ENCODE data around the gene FFAR1.

FFAR1 gene

DNA sequence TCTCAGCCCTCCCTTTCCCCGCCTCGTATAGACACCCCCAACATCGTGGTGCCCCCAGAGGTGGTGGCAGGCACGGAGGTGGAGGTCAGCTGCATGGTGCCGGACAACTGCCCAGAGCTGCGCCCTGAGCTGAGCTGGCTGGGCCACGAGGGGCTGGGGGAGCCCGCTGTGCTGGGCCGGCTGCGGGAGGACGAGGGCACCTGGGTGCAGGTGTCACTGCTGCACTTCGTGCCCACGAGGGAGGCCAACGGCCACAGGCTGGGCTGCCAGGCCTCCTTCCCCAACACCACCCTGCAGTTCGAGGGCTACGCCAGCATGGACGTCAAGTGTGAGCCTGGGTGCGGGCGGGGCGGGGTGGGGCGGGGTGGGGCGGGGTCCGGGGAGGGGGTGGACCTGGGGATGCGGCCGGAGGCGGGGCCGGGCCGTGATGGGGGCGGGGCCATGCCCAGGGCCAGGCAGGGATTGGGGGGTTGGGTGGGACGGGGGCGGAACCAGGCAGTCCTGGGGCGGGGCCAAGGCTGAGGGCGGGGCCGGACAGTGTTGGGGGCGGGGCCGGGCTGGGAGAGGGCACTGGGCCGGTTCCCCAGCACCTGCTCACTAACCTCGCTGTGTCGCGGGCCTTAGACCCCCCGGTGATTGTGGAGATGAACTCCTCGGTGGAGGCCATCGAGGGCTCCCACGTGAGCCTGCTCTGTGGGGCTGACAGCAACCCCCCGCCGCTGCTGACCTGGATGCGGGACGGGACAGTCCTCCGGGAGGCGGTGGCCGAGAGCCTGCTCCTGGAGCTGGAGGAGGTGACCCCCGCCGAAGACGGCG lies 48.0 kb upstream of the FFAR1 start:
- ATAC-seq (ENCODE audit: insufficient read depth, low read depth) (no peak), DNase-seq (no peak)
- H3K79me2 ChIP-seq (ENCODE audit: insufficient read depth, low read length) = no peaks in the 10 kb centered on the region
- no peak overlapping the region for H2AFZ ChIP-seq (ENCODE audit: low read depth, low read length)
- no peak overlapping the region for H3K9ac ChIP-seq (ENCODE audit: low read depth, low read length)
- peaks cover 17% of the 10 kb centered on the region for H4K20me1 ChIP-seq (ENCODE audit: insufficient read depth, low read length)
- H3K27me3 ChIP-seq (ENCODE audit: insufficient read depth, low read length, poor library complexity) = no peaks in the 10 kb centered on the region
- no peak overlapping the region for H3K4me3 ChIP-seq (ENCODE audit: low read depth in 1 of 2, low read length in 2 of 2)
- H3K9me3 ChIP-seq (ENCODE audit: insufficient read depth, low read length, severe bottlenecking) = no peaks in the 10 kb centered on the region
- H3K27ac ChIP-seq (ENCODE audit: low read length) = no peak overlapping the region
- no peak overlapping the region for H3K4me2 ChIP-seq (ENCODE audit: insufficient read depth, low read length)
- TF ChIP-seq, protein P1, sequence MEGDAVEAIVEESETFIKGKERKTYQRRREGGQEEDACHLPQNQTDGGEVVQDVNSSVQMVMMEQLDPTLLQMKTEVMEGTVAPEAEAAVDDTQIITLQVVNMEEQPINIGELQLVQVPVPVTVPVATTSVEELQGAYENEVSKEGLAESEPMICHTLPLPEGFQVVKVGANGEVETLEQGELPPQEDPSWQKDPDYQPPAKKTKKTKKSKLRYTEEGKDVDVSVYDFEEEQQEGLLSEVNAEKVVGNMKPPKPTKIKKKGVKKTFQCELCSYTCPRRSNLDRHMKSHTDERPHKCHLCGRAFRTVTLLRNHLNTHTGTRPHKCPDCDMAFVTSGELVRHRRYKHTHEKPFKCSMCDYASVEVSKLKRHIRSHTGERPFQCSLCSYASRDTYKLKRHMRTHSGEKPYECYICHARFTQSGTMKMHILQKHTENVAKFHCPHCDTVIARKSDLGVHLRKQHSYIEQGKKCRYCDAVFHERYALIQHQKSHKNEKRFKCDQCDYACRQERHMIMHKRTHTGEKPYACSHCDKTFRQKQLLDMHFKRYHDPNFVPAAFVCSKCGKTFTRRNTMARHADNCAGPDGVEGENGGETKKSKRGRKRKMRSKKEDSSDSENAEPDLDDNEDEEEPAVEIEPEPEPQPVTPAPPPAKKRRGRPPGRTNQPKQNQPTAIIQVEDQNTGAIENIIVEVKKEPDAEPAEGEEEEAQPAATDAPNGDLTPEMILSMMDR (IDR thresholded peaks at IDR 0.05; ENCODE audit: borderline replicate concordance, extremely low read depth, low read length, poor library complexity, severe bottlenecking) = no peak
- no peak for TF ChIP-seq EZH2 (IDR thresholded peaks at IDR 0.05; ENCODE audit: borderline replicate concordance, low read depth, low read length, severe bottlenecking)
- H3K4me1 ChIP-seq (ENCODE audit: insufficient read depth, low read length) = no peaks in the 10 kb centered on the region
- H3K36me3 ChIP-seq (ENCODE audit: insufficient read depth, low read length) = no peaks in the 10 kb centered on the region

DNA sequence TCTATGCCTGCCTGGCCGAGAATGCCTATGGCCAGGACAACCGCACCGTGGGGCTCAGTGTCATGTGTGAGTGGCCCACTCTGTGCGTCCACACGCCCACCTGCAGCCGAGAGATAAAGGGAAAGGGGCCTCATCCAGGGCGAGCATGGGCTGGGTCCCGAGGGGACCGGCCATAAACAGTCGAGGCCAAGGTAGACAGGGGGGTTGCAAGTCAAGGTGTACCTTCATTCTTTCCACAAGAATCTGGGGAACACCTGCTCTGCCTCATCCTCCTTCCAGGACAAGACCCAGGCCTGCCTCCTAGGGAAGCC lies 47.4 kb upstream of the FFAR1 start:
- ATAC-seq (ENCODE audit: insufficient read depth, low read depth) (no peak), DNase-seq (no peak)
- H3K4me2 ChIP-seq (ENCODE audit: insufficient read depth, low read length) = no peak overlapping the region
- no peaks in the 10 kb centered on the region for H3K79me2 ChIP-seq (ENCODE audit: insufficient read depth, low read length)
- peaks cover 17% of the 10 kb centered on the region for H4K20me1 ChIP-seq (ENCODE audit: insufficient read depth, low read length)
- no peaks in the 10 kb centered on the region for H3K4me1 ChIP-seq (ENCODE audit: insufficient read depth, low read length)
- H3K9me3 ChIP-seq (ENCODE audit: insufficient read depth, low read length, severe bottlenecking) = no peaks in the 10 kb centered on the region
- no peak overlapping the region for H3K9ac ChIP-seq (ENCODE audit: low read depth, low read length)
- H3K27me3 ChIP-seq (ENCODE audit: insufficient read depth, low read length, poor library complexity) = no peaks in the 10 kb centered on the region
- H2AFZ ChIP-seq (ENCODE audit: low read depth, low read length) = no peak overlapping the region
- H3K36me3 ChIP-seq (ENCODE audit: insufficient read depth, low read length) = no peaks in the 10 kb centered on the region
- no peak overlapping the region for H3K4me3 ChIP-seq (ENCODE audit: low read depth in 1 of 2, low read length in 2 of 2)
- H3K27ac ChIP-seq (ENCODE audit: low read length) = no peak overlapping the region
- TF ChIP-seq EZH2 (IDR thresholded peaks at IDR 0.05; ENCODE audit: borderline replicate concordance, low read depth, low read length, severe bottlenecking) = no peak
- TF ChIP-seq, protein P1 (IDR thresholded peaks at IDR 0.05; ENCODE audit: borderline replicate concordance, extremely low read depth, low read length, poor library complexity, severe bottlenecking) = no peak

DNA sequence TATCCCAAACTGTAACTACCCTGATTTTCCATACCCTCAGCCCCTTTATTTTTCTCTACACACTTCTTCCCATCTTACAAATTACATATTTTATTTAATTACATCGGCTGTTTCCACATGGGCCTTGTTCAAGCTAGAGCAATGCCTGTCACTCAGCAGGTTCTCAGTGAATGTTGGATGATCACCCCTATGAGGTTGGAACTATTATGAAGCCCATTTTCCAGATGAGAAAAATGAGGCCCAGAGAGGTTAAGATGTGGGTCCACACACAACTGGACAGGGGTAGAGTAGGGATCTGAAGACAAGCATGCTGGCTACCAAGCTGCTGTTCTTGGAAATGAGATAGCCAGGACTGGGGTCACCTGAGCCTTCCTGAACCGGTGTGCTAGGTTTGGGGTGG lies 45.7 kb upstream of the FFAR1 start:
- TF ChIP-seq, protein P1 (IDR thresholded peaks at IDR 0.05; ENCODE audit: borderline replicate concordance, extremely low read depth, low read length, poor library complexity, severe bottlenecking) = no peak
- no peak for TF ChIP-seq EZH2 (IDR thresholded peaks at IDR 0.05; ENCODE audit: borderline replicate concordance, low read depth, low read length, severe bottlenecking)
- Histone ChIP-seq H3K79me2 (ENCODE audit: insufficient read depth, low read length) (no peaks in the 10 kb centered on the region), H3K4me3 (ENCODE audit: low read depth in 1 of 2, low read length in 2 of 2) (no peak overlapping the region), H3K36me3 (ENCODE audit: insufficient read depth, low read length) (no peaks in the 10 kb centered on the region), H4K20me1 (ENCODE audit: insufficient read depth, low read length) (peaks cover 17% of the 10 kb centered on the region; the same call in 1 of the 2 replicates), H3K9me3 (ENCODE audit: insufficient read depth, low read length, severe bottlenecking) (no peaks in the 10 kb centered on the region), H3K9ac (ENCODE audit: low read depth, low read length) (no peak overlapping the region), H2AFZ (ENCODE audit: low read depth, low read length) (no peak overlapping the region), H3K4me2 (ENCODE audit: insufficient read depth, low read length) (no peak overlapping the region), H3K27me3 (ENCODE audit: insufficient read depth, low read length, poor library complexity) (no peaks in the 10 kb centered on the region), H3K27ac (ENCODE audit: low read length) (no peak overlapping the region), H3K4me1 (ENCODE audit: insufficient read depth, low read length) (no peaks in the 10 kb centered on the region)
- DNase-seq (no peak), ATAC-seq (ENCODE audit: insufficient read depth, low read depth) (no peak)

Data from DND-41 (cell line).